ENCODE results near the gene TMEM44.

Gene TMEM44

DNA sequence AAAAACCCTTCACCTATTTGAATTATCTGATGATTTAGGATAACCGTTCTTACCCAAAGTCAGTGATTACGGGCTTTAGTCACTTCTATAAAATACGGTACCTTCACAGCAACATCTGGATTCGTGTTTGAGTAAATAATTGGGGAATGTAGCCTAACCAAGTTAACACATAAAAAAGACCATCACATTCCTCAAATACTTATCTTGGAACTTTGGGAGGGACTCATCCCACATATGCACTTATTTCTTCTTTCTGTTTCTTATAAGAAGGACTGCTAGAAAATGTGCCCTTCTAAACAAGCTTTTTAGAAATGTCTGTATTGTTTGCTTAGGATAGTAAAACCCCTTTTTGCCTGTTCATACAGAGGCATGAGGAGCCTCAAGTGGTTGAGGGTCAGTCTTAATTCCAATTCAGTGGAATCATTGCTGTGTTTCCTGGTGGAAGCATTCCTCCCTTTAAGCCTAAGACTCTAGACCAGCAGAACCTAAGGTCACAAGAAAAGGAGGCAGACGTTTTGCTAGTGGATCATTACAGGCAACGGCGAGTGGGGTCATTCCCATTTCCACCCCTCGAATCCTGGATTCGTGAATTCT lies 67.5 kb downstream of the TMEM44 start:
- Histone ChIP-seq H3K4me1 (ENCODE audit: control insufficient read depth in 5 of 5, insufficient read depth in 5 of 5, low read length in 5 of 5) (peaks cover 0 to 8% (median under 1%) of the 10 kb centered on the region in 5 donors), H3K27ac (ENCODE audit: low read depth, low read length) (no peak overlapping the region), H3K9me3 (ENCODE audit: control insufficient read depth in 5 of 5, low read length in 5 of 5) (no peaks in the 10 kb centered on the region), H3K4me3 (ENCODE audit: low read depth in 1 of 5, low read length in 5 of 5) (no peak overlapping the region), H3K36me3 (ENCODE audit: control insufficient read depth in 5 of 5, insufficient read depth in 5 of 5, low read length in 5 of 5) (no peaks in the 10 kb centered on the region), H3K9ac (ENCODE audit: low read length in 5 of 5) (no peak overlapping the region), H3K27me3 (ENCODE audit: control insufficient read depth in 5 of 5, insufficient read depth in 4 of 5, low read length in 5 of 5) (no peaks in the 10 kb centered on the region)

DNA sequence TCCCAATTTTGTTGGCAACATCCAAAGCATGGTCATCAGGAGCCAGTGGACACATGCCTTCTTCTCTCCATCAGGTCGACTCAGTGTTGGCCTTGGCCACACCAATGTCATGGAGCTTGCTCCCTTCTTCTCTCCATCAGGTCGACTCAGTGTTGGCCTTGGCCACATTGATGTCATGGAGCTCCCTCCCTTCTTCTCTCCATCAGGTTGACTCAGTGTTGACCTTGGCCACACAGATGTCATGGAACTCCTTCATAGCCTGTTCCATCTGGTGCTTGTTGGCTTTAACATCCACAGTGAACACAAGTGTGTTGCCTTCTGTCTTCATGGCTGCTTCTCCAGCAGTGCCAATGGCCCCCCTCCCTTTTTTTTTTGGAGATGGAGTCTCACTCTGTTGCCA lies 70.2 kb downstream of the TMEM44 start:
- Histone ChIP-seq H3K27ac (ENCODE audit: low read depth, low read length) (no peak overlapping the region), H3K27me3 (ENCODE audit: control insufficient read depth in 5 of 5, insufficient read depth in 4 of 5, low read length in 5 of 5) (no peaks in the 10 kb centered on the region), H3K9ac (ENCODE audit: low read length in 5 of 5) (no peak overlapping the region), H3K36me3 (ENCODE audit: control insufficient read depth in 5 of 5, insufficient read depth in 5 of 5, low read length in 5 of 5) (no peaks in the 10 kb centered on the region), H3K4me3 (ENCODE audit: low read depth in 1 of 5, low read length in 5 of 5) (no peak overlapping the region), H3K9me3 (ENCODE audit: control insufficient read depth in 5 of 5, low read length in 5 of 5) (no peaks in the 10 kb centered on the region), H3K4me1 (ENCODE audit: control insufficient read depth in 5 of 5, insufficient read depth in 5 of 5, low read length in 5 of 5) (no peaks in the 10 kb centered on the region)

- Histone ChIP-seq H3K4me1 (ENCODE audit: control insufficient read depth in 5 of 5, insufficient read depth in 5 of 5, low read length in 5 of 5) (peaks cover 0 to 4% (median 0%) of the 10 kb centered on the region in 5 donors), H3K9ac (ENCODE audit: low read length in 5 of 5) (no peak overlapping the region), H3K4me3 (ENCODE audit: low read depth in 1 of 5, low read length in 5 of 5) (no peak overlapping the region), H3K9me3 (ENCODE audit: control insufficient read depth in 5 of 5, low read length in 5 of 5) (no peaks in the 10 kb centered on the region), H3K36me3 (ENCODE audit: control insufficient read depth in 5 of 5, insufficient read depth in 5 of 5, low read length in 5 of 5) (no peaks in the 10 kb centered on the region), H3K27me3 (ENCODE audit: control insufficient read depth in 5 of 5, insufficient read depth in 4 of 5, low read length in 5 of 5) (no peaks in the 10 kb centered on the region), H3K27ac (ENCODE audit: low read depth, low read length) (no peak overlapping the region)
Observed at GRCh38 chr3:194561306-194561974, 71.8 kb downstream of the TMEM44 start.

- no peak overlapping the region for H3K4me3 ChIP-seq (ENCODE audit: low read depth in 1 of 5, low read length in 5 of 5)
- no peaks in the 10 kb centered on the region for H3K36me3 ChIP-seq (ENCODE audit: control insufficient read depth in 5 of 5, insufficient read depth in 5 of 5, low read length in 5 of 5)
- no peak overlapping the region for H3K9ac ChIP-seq (ENCODE audit: low read length in 5 of 5)
- H3K27ac ChIP-seq (ENCODE audit: low read depth, low read length): no peak overlapping the region
- no peaks in the 10 kb centered on the region for H3K27me3 ChIP-seq (ENCODE audit: control insufficient read depth in 5 of 5, insufficient read depth in 4 of 5, low read length in 5 of 5)
- no peaks in the 10 kb centered on the region for H3K9me3 ChIP-seq (ENCODE audit: control insufficient read depth in 5 of 5, low read length in 5 of 5)
- peaks cover 0 to 12% (median 0%) of the 10 kb centered on the region in 5 donors for H3K4me1 ChIP-seq (ENCODE audit: control insufficient read depth in 5 of 5, insufficient read depth in 5 of 5, low read length in 5 of 5)
Observed at GRCh38 chr3:194560047-194560446, 73.2 kb downstream of the TMEM44 start.

- Histone ChIP-seq H3K9me3 (ENCODE audit: control insufficient read depth in 5 of 5, low read length in 5 of 5) (no peaks in the 10 kb centered on the region), H3K27ac (ENCODE audit: low read depth, low read length) (no peak overlapping the region), H3K27me3 (ENCODE audit: control insufficient read depth in 5 of 5, insufficient read depth in 4 of 5, low read length in 5 of 5) (no peaks in the 10 kb centered on the region), H3K36me3 (ENCODE audit: control insufficient read depth in 5 of 5, insufficient read depth in 5 of 5, low read length in 5 of 5) (no peaks in the 10 kb centered on the region), H3K9ac (ENCODE audit: low read length in 5 of 5) (no peak overlapping the region), H3K4me1 (ENCODE audit: control insufficient read depth in 5 of 5, insufficient read depth in 5 of 5, low read length in 5 of 5) (peaks cover 0 to 12% (median 0%) of the 10 kb centered on the region in 5 donors), H3K4me3 (ENCODE audit: low read depth in 1 of 5, low read length in 5 of 5) (no peak overlapping the region)
Observed at GRCh38 chr3:194559530-194559929, 73.7 kb downstream of the TMEM44 start.

DNA sequence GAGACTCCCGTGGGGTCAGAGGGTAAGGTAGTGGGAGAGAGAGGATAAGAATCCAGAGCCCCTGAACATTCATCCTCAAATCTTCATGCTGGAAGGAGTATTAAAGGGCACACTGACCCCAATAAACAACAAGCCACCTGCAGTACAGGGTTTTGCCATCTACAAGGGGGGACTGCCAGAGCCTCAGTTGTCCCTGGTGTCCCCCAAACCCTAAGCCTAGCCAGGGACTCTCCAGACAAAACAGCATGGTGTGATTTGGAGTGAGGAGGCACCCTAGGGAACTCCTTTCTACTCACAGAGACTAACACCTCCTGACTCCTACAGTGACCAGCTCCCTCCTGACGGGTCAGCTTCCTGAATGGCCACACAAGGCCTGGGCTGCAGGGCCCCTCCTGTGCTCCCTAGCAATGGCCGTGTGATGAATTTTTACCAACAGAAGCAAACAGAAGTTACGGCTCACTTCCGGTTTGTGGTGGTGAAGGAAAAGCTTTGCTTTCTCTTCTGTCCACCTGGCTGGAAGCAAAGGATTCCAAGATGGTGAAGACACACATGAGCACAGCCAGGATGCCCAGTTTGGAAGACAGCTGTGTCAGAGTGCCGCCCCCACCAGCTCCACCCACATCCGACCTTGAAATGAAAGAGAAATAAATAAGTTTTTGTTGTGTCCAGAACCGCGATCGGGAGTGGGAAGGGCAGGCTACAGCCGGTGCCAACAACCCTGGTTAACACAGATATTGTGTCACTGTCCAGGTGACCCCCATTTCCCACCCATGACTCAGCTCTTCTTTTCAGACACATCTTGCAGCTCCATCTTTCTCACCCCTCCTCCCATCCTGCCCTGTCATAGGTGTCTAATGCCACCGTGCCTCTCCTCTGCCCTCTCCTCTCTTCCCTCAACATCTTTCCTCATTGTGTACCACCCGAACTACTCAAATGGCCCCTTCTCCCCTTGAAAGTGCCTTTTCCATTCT lies 76.8 kb downstream of the TMEM44 start:
- H3K9ac ChIP-seq (ENCODE audit: low read length in 5 of 5): peak overlapping the region in 1 of 5 donors; percentile 4
- no peaks in the 10 kb centered on the region for H3K27me3 ChIP-seq (ENCODE audit: control insufficient read depth in 5 of 5, insufficient read depth in 4 of 5, low read length in 5 of 5)
- peaks cover 0 to 12% (median 0%) of the 10 kb centered on the region in 5 donors for H3K4me1 ChIP-seq (ENCODE audit: control insufficient read depth in 5 of 5, insufficient read depth in 5 of 5, low read length in 5 of 5)
- no peak overlapping the region for H3K27ac ChIP-seq (ENCODE audit: low read depth, low read length)
- H3K9me3 ChIP-seq (ENCODE audit: control insufficient read depth in 5 of 5, low read length in 5 of 5): no peaks in the 10 kb centered on the region
- no peaks in the 10 kb centered on the region for H3K36me3 ChIP-seq (ENCODE audit: control insufficient read depth in 5 of 5, insufficient read depth in 5 of 5, low read length in 5 of 5)
- peak overlapping the region; percentile 1 to 54 (median 17) for H3K4me3 ChIP-seq (ENCODE audit: low read depth in 1 of 5, low read length in 5 of 5)

DNA sequence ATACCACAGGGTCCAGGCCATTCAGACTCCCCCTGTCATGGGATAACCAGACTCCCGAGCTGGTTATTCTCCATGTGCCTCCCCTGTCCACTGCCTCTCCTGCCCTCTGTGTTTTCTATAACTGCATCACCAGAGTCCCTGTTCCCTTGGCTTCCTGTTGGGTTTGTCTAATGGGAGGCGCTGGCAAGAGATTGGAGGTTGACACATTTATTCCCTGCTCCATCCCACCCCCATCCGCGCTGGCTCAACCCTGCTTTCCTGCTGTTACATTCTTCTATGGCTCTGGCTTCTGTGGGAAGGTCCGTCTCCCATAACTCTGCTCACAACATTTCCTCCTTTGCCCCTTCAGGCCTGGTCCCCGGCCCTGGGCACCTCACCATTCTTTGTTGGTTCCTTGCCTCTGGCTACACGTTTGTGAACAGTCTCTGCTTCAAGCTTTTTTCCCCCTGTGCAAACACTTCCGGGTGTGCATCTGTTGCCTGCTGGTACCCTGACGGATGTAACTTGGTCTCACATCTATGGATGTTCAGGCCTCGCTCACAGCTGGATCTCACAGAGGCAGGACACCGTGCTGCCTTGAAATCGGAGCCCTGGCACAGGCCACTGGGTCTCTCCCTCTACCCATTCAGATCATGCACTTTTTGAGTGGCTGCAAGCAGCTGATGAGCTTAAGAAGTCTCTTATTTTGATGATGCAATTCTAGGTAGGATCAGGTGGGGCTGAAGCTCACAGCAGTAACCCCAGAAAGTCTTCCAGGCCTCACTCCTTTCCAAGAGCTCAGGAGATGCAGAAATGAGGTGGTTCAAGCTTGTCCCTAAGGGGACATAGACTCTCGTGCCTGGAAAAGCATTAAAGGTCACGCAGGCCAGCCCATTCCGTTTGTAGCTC lies 77.8 kb downstream of the TMEM44 start:
- no peak overlapping the region for H3K27ac ChIP-seq (ENCODE audit: low read depth, low read length)
- no peak overlapping the region for H3K4me3 ChIP-seq (ENCODE audit: low read depth in 1 of 5, low read length in 5 of 5)
- H3K4me1 ChIP-seq (ENCODE audit: control insufficient read depth in 5 of 5, insufficient read depth in 5 of 5, low read length in 5 of 5): peaks cover 0 to 16% (median 7%) of the 10 kb centered on the region in 5 donors
- H3K9ac ChIP-seq (ENCODE audit: low read length in 5 of 5): no peak overlapping the region
- no peaks in the 10 kb centered on the region for H3K27me3 ChIP-seq (ENCODE audit: control insufficient read depth in 5 of 5, insufficient read depth in 4 of 5, low read length in 5 of 5)
- H3K36me3 ChIP-seq (ENCODE audit: control insufficient read depth in 5 of 5, insufficient read depth in 5 of 5, low read length in 5 of 5): no peaks in the 10 kb centered on the region
- H3K9me3 ChIP-seq (ENCODE audit: control insufficient read depth in 5 of 5, low read length in 5 of 5): no peaks in the 10 kb centered on the region

DNA sequence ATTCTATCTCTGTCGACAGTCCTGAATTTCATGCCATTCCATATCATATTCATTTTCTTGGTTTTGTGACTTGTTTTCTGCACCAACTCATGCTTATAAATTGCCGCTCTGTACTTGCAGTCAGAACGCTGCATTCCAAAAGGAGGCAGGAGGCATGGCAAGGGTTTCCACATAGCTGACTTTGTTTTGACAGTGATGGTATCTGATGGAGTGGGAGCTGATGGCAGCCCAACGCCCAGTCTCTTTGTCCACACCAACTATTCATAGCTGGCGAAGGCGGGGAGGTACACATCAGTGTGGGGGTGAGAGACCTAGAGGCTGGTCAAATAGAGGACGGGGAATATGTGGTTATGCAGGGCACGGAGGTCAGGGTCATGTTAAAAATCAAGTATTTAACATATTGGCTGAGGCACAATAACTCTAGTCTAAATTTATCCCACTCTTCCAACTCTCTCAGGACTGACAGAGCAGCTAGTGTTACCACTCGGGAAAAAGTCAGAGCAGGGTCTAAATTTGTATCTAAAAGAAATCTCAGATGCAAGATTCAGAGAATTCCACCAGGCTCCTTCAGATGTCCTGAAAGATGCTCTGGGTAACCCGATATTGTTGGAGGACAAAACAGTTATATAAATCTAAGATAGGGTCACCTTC lies 78.6 kb downstream of the TMEM44 start:
- no peak overlapping the region for H3K27ac ChIP-seq (ENCODE audit: low read depth, low read length)
- H3K27me3 ChIP-seq (ENCODE audit: control insufficient read depth in 5 of 5, insufficient read depth in 4 of 5, low read length in 5 of 5): no peaks in the 10 kb centered on the region
- peaks cover 0 to 17% (median 10%) of the 10 kb centered on the region in 5 donors for H3K4me1 ChIP-seq (ENCODE audit: control insufficient read depth in 5 of 5, insufficient read depth in 5 of 5, low read length in 5 of 5)
- no peak overlapping the region for H3K9ac ChIP-seq (ENCODE audit: low read length in 5 of 5)
- H3K9me3 ChIP-seq (ENCODE audit: control insufficient read depth in 5 of 5, low read length in 5 of 5): no peaks in the 10 kb centered on the region
- H3K4me3 ChIP-seq (ENCODE audit: low read depth in 1 of 5, low read length in 5 of 5): no peak overlapping the region
- H3K36me3 ChIP-seq (ENCODE audit: control insufficient read depth in 5 of 5, insufficient read depth in 5 of 5, low read length in 5 of 5): no peaks in the 10 kb centered on the region

DNA sequence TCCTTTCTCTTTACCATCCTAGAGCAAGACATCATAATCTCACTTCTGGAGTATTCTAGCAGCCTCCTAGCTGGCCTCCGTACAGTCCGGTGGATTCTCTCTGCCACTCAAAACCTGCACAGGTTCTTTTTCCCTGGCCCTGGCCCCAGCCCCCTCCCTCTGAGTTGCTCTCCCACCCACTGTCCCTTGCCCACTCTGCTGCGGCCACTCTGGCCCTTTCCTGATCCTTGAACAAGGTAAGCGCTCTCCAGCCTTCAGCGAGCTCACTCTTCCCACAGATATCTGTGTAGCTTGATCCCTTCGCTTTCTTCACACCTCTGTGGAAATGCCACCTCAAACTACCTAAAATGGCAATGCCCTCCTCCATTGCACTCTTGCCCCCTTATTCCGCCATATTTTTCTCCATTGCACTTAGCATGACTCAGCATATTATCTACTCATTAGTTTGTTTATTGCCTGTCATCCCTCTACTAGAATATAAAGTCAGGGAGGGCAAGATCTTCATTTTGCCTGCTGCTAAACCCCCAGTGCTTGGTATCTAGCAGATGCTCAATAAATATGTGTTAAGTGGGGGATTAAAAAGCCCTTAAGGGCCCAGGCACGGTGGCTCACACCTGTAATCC lies 80.8 kb downstream of the TMEM44 start:
- Histone ChIP-seq H3K9me3 (ENCODE audit: control insufficient read depth in 5 of 5, low read length in 5 of 5) (no peaks in the 10 kb centered on the region), H3K27me3 (ENCODE audit: control insufficient read depth in 5 of 5, insufficient read depth in 4 of 5, low read length in 5 of 5) (no peaks in the 10 kb centered on the region), H3K4me3 (ENCODE audit: low read depth in 1 of 5, low read length in 5 of 5) (no peak overlapping the region), H3K9ac (ENCODE audit: low read length in 5 of 5) (no peak overlapping the region), H3K27ac (ENCODE audit: low read depth, low read length) (no peak overlapping the region), H3K4me1 (ENCODE audit: control insufficient read depth in 5 of 5, insufficient read depth in 5 of 5, low read length in 5 of 5) (peaks cover 0 to 17% (median 10%) of the 10 kb centered on the region in 5 donors), H3K36me3 (ENCODE audit: control insufficient read depth in 5 of 5, insufficient read depth in 5 of 5, low read length in 5 of 5) (no peaks in the 10 kb centered on the region)
